Measurements from ENCODE around the gene CDK5RAP1. TPM values are rescaled to one million over a fixed set of nuclear protein-coding genes. Genes with fewer than 3 reads are reported as not detected.
"Not testable (repeated sequence)": the region's sequence is repeated elsewhere in the genome, so short reads cannot be mapped to it uniquely, and the experiment has no call there.

Gene CDK5RAP1
- total RNA-seq, 1 experiment from 2014 or later = 31.0 TPM

DNA sequence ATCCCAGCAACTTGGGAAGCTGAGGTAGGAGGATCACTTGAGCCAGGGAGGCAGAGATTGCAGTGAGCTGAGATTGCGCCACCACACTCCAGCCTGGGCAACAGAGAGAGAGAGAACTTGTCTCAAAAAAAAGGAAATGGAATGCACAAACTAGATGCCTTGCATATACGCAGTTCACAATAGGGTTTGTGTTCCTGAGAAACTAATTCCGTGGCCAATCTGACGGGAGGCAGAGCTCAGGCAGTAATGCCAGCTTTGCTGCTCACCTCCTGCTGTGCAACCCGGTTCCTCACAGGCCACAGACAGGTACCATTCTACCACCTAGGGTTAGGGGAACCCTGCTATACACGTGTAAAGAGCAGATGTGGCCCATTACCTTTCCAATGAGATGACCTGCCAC lies 1.4 kb downstream of the CDK5RAP1 start:
- in situ Hi-C loops (cut with HindIII; ENCODE audit: low pct_unique_long_range_greater_than_20kb, low sequenced_read_pairs) = no loop called here
- DNase-seq (ENCODE audit: low read depth) = no peak

GRCh38 chr20:33394718-33395117 lies 6.6 kb downstream of the CDK5RAP1 start:
- in situ Hi-C loops (cut with HindIII; ENCODE audit: low pct_unique_long_range_greater_than_20kb, low sequenced_read_pairs) = no loop called here
- no peak for DNase-seq (ENCODE audit: low read depth)

GRCh38 chr20:33393609-33394008 lies 7.7 kb downstream of the CDK5RAP1 start:
- DNase-seq (ENCODE audit: low read depth) = no peak
- in situ Hi-C loops (cut with HindIII; ENCODE audit: low pct_unique_long_range_greater_than_20kb, low sequenced_read_pairs) = no loop called here

- no peak for DNase-seq (ENCODE audit: low read depth)
- in situ Hi-C loops (cut with HindIII; ENCODE audit: low pct_unique_long_range_greater_than_20kb, low sequenced_read_pairs) = no loop called here
These were observed 9.4 kb downstream of the CDK5RAP1 start for GRCh38 chr20:33391722-33392415.

DNA sequence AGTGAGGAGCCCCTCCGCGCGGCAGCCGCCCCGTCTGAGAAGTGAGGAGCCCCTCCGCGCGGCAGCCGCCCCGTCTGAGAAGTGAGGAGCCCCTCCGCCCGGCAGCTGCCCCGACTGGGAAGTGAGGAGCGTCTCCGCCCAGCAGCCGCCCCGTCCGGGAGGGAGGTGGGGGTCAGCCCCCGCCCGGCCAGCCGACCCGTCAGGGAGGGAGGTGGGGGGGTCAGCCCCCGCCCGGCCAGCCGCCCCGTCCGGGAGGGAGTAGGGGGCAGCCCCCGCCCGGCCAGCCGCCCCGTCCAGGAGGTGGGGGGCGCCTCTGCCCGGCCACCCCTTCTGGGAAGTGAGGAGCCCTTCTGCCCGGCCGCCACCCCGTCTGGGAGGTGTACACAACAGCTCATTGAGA lies 12.0 kb downstream of the CDK5RAP1 start:
- DNase-seq (ENCODE audit: low read depth); in situ Hi-C loops (cut with HindIII; ENCODE audit: low pct_unique_long_range_greater_than_20kb, low sequenced_read_pairs): not testable (repeated sequence)

DNA sequence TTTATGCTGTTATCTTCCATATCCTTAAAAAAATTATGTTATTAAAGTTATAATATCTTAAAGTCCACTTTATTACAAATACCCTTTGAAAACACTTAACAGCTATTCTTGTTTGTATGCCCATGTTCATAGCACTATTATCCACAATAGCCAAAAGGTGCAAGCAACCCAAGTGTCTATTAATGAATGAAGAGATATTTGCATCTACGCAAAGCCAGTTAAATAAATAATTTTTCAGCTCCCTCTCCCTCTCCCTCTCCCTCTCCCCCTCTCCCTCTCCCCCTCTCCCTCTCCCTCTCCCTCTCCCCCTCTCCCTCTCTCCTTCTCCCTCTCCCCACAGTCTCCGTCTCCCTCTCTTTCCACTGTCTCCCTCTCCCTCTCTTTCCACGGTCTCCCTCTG lies 13.1 kb downstream of the CDK5RAP1 start:
- no peak for DNase-seq (ENCODE audit: low read depth)
- in situ Hi-C loops (cut with HindIII; ENCODE audit: low pct_unique_long_range_greater_than_20kb, low sequenced_read_pairs) = no loop called here

DNA sequence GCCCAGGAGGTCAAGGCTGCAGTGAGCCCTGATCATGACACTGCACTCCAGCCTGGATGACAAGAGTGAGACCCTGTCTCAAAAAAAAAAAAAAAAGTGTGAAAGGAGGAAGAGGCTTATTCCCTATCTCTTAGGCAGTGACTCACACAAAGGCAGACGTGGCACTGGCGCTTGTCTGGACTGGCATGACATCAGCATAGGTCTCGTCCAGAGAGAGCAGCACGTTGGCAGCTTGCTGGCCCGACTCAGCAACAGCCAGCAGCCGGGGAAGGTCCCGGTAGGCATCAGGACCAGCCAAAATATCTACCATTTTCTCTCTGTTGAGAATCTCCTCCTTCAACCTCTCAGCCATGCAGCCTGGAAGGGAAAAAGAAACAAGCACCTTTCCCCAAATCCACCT lies 14.1 kb downstream of the CDK5RAP1 start:
- in situ Hi-C loops (cut with HindIII; ENCODE audit: low pct_unique_long_range_greater_than_20kb, low sequenced_read_pairs) = no loop called here
- peak; percentile 88 for DNase-seq (ENCODE audit: low read depth)

GRCh38 chr20:33386673-33387072 lies 14.6 kb downstream of the CDK5RAP1 start:
- no peak for DNase-seq (ENCODE audit: low read depth)
- in situ Hi-C loops (cut with HindIII; ENCODE audit: low pct_unique_long_range_greater_than_20kb, low sequenced_read_pairs) = no loop called here

DNA sequence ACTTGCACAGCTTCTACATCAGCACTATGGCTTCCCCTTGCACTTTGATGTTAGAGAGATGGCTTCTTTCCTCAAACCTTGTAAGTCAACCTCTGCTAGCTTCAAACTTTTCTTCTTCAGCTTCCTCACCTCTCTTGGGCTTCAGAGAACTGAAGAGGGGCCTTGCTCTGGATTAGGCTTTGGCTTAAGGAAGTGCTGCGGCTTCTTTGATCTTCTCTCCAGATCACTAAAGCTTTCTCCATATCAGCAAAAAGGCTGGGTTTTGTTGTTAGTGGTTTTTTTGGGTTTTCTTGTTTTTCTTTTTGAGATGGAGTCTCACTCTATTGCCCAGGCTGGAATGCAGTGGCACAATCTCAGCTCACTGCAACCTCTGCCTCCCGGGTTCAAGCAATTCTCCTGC lies 24.0 kb downstream of the CDK5RAP1 start:
- DNase-seq (ENCODE audit: low read depth) = no peak
- in situ Hi-C loops (cut with HindIII; ENCODE audit: low pct_unique_long_range_greater_than_20kb, low sequenced_read_pairs) = no loop called here

DNA sequence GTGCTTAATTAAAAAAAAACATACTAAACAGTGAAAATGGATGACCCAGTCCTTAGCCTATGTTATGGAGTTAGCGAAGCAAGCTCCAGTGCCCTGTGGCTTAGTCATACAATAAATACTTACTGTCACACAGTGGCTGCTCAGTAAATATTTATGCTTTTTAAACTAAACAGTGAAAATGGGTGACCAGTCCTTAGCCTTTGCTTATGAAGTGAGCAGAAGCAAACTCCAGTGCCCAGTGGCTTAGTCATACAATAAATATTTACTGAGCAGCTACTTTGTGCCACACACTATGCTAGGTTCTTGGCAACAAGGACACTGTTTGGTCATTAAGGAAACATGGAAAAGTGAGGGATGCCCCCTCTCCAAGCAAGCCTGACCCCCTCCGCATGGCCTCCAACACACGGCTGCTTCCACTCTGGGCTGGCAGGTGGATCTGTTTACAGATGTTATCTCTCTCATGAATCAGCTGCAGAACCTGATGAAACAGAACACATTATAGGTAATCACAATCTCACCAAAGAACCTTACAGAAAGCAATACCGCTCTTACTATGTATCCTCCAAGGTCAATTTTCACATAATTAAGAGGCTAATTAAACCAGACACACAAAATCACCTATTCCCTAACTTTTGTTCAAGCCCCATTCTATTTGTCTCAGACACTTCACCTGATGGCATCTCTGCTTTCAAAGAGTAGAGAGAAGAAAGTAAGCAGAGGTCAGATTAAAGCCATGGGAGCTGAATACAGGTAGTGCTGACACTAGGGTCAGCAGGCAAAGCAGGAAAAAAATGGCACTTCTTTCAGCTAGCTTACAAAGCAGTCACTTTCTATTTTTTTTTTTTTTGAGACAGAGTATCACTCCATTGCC lies 27.3 kb downstream of the CDK5RAP1 start:
- peak; percentile 99 for DNase-seq (ENCODE audit: low read depth)
- in situ Hi-C loops (cut with HindIII; ENCODE audit: low pct_unique_long_range_greater_than_20kb, low sequenced_read_pairs) = no loop called here

GRCh38 chr20:33372993-33373441 lies 28.3 kb downstream of the CDK5RAP1 start:
- in situ Hi-C loops (cut with HindIII; ENCODE audit: low pct_unique_long_range_greater_than_20kb, low sequenced_read_pairs) = no loop called here
- DNase-seq (ENCODE audit: low read depth) = peak; percentile 66

DNA sequence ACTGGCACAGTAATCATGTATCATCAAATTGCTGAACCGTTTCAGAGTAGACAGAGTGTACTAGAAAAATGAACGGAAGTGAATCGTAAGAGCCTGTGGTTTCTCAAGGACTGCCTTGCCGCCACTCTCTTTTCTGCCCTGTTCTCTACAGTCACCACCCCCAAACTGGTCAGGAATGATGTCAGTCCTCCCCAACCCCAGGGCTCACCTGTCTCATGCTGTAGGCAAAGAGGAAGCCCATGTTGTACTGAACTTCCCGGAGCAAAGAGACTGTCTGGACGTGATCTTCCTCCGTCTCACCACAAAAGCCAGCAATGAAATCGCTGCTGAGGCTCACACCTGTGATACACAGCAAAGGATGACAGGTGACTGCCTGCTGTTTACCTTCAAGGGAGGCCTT lies 31.0 kb downstream of the CDK5RAP1 start:
- in situ Hi-C loops (cut with HindIII; ENCODE audit: low pct_unique_long_range_greater_than_20kb, low sequenced_read_pairs) = no loop called here
- DNase-seq (ENCODE audit: low read depth) = peak; percentile 83

DNA sequence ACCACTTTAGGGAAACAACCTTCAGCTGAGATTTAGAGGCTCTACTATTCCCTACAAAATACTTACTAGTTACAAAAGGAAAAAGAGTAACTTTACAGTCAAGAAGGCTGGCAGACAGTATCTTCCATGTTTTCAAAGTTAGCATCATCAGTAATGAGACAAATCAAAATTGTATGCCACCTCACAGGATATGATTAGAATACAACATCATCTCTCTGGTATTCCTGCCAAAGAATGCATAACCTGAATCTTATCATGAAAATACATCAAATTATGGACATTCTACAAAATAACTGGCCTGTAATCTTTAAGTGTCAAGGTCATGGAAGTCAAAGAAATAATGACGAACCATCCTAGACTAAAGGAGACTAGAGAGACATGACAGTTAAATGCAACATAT lies 38.4 kb downstream of the CDK5RAP1 start:
- in situ Hi-C loops (cut with HindIII; ENCODE audit: low pct_unique_long_range_greater_than_20kb, low sequenced_read_pairs) = no loop called here
- no peak for DNase-seq (ENCODE audit: low read depth)

- no peak for DNase-seq (ENCODE audit: low read depth)
- in situ Hi-C loops (cut with HindIII; ENCODE audit: low pct_unique_long_range_greater_than_20kb, low sequenced_read_pairs) = no loop called here
These were observed 41.7 kb downstream of the CDK5RAP1 start for GRCh38 chr20:33359399-33360261.

GRCh38 chr20:33353013-33353402 lies 48.3 kb downstream of the CDK5RAP1 start:
- no peak for DNase-seq (ENCODE audit: low read depth)
- in situ Hi-C loops (cut with HindIII; ENCODE audit: low pct_unique_long_range_greater_than_20kb, low sequenced_read_pairs) = no loop called here

GRCh38 chr20:33352258-33353012 lies 48.9 kb downstream of the CDK5RAP1 start:
- DNase-seq (ENCODE audit: low read depth) = no peak
- in situ Hi-C loops (cut with HindIII; ENCODE audit: low pct_unique_long_range_greater_than_20kb, low sequenced_read_pairs) = no loop called here

DNA sequence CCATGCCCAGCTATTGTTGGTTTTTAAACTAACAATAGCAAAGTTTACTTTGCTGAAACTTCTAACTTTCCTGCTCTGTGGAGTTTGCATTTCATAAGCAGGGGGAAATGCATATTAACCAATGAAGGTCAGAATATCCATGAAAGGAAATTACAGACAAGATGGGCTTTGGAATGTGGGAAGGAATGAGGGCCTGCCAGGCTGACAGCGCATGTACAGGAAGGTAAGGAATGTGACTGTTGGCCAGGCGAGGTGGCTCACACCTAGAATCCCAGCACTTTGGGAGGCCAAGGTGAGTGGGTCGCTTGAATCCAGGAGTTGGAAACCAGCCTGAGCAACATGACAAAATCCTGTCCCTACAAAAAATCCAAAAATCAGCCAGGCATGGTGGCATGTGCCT lies 49.6 kb downstream of the CDK5RAP1 start:
- in situ Hi-C loops (cut with HindIII; ENCODE audit: low pct_unique_long_range_greater_than_20kb, low sequenced_read_pairs) = no loop called here
- no peak for DNase-seq (ENCODE audit: low read depth)

GRCh38 chr20:33349493-33349892 lies 51.8 kb downstream of the CDK5RAP1 start:
- in situ Hi-C loops (cut with HindIII; ENCODE audit: low pct_unique_long_range_greater_than_20kb, low sequenced_read_pairs) = no loop called here
- no peak for DNase-seq (ENCODE audit: low read depth)
